HG03439 (cell line): ENCODE data around the gene RPN1.

Experiments used
- ATAC-seq: cut with Tn5 transposase; IDR thresholded peaks from one replicate; pipeline ENCODE4 v1.9.1; 2021; ENCODE audit warnings: mild to moderate bottlenecking, moderate library complexity; ENCODE audit not compliant: unreplicated experiment

The RPN1 gene

DNA sequence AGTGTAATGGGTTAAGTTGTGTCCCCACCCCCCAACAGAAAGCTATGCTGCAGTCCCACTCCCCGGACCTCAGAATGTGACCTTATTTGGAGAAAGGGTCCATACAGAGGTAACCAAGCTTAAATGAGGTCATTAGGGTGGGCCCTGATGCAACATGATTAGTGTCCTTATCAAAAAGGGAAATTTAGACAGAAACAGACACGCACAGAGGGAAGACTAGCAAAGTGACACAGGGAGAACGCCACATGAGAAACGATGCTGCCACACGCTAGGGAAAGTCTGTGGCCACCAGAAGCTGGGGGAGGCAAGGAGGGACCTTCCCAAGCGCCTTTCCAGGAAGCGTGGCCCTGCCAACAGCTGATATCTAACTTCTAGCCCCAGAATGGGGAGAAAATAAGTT lies 65.4 kb downstream of the RPN1 start:
- no peak for ATAC-seq

DNA sequence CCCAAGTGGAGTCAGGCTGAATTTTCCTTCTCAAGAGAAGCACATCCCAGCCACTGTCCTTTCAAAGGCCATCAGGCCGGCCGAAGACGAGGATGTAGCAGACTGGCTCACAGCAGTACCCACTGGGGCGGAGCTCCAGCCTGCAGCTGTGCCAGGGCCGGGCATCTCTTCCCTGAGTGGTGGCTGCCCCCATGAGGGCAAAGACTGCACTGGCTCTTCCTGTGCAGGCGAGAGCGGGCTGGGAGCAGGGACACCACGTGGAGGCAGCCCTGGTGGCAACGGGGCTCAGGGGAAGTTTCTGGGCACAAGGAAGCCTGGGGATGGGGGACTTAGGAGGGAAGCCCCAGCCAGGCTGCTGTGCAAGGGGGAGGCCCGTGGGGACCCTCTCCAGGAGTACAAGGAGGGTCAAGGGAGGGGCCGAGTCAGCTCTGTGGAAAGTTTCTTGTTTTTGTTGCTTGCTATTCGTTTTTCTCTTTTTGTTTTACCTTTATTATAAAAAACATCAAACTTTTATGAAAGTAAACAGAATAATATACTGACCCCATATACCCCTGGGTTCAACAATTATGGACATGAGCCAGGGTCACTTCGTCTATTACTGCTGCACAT lies 66.1 kb downstream of the RPN1 start:
- no peak for ATAC-seq

DNA sequence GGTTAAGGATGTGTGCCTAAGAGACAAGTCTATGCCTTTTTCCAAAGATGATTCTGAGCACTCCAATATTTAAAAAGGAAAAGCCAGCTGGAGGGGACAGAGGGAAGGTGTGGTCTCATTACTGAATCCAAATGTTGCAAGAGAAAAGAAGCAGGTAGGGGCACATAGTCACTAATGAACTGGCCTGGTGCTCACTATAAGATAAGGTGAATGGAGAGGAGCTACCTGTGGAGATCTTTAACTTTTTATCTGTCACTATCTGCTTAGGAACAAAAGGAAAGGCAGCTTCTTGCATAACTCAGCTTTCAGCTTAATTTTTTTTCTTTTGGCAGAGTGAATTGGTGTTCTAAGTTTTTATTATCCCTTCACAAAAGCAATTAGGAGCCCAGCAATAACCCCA lies 69.1 kb downstream of the RPN1 start:
- ATAC-seq = no peak

DNA sequence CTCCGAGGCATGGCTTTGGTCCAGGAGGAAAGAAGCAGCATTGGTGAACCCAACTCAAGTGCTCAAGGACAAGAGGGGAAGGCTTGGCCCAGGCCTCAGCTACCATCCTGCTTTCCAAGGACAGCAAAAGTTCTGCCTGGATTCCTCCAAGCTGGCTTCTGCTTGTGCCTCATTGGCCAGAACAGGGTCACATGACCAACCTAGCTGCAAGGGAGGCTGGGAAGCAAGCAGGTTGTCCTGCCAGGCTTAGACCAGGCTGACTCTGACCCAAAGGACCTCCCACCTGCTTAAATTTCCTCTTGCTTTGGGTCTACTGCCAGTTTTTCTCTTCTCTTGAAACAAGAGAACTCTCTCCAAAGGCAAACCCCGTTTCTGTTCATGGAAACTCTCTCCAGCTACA lies 70.7 kb downstream of the RPN1 start:
- no peak for ATAC-seq

DNA sequence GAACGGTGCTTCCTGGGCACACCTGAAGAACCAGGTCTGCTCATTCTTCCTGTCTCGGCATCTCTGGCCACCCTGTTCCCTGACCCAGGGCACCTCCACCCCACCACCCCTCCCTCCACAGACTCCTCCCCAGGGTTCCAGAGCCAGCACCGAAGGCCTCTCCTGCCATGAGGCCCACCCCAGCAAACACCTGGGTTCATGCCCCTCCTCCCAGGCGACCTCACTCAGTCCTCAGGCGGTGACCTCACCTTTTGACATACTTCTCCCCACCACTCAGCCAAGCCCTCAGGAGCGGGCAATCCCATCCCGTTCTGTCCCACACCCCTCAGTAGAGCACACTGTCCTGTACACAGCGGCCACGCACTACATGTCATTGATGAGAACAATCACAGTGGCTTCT lies 72.3 kb downstream of the RPN1 start:
- ATAC-seq = no peak

DNA sequence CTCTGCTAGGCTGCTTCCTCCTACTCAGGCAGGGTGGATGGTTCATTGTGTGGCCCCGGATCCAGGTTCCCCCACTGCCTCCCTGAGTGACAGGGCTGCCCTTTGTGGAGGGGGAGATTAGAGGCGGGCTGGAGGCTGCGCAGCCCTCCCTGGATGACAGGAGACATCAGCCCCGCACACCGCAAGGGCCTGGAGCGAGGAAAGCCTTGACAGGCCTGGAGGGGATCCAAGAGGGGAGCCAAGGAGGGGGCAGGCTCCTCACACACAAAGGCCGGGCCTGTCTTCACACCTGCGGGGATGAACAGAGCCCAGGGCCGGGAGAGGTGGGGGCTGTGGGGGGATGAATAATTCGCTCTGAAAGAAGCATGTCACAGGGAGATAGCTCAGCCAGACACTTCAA lies 72.9 kb downstream of the RPN1 start:
- ATAC-seq = no peak

DNA sequence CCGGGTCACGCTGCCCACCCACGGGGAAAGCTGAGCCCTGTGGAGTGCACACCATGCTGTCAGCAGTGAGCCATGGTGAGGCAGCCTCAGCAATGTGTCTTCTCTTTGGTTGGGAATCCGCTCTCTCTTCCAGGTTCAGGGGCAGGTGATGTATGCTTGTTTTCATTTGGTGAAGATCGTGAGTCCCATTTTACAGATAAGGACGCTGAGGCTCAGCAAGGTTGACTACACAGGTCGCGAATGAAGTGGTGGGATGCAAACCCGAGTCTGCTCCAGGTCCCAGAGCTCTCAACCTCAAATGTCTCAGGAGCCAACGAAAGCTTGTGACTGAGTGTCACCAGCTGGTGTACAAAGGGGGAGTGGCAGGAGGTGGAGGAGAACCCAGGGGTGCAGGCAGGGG lies 74.3 kb downstream of the RPN1 start:
- no peak for ATAC-seq

DNA sequence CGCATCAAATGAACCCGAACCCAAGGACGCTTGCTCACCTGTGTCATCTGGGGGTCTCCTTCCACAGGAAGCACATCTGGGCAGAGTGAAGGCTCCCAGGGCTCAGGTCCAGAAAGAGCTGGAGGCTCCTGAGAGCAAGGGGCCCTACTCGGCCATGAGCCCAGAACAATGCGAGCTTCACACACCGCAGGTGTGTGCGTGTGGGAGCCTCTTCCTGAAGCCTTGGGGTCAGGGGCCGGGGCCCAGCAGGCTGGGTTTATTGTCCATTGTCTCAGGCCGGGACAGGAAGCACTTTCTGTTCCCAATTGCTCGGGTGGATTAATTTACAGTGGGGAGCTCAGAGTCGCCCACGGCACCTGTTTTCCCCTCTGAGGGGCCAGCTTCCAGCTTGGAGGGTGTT lies 74.8 kb downstream of the RPN1 start:
- no peak for ATAC-seq

DNA sequence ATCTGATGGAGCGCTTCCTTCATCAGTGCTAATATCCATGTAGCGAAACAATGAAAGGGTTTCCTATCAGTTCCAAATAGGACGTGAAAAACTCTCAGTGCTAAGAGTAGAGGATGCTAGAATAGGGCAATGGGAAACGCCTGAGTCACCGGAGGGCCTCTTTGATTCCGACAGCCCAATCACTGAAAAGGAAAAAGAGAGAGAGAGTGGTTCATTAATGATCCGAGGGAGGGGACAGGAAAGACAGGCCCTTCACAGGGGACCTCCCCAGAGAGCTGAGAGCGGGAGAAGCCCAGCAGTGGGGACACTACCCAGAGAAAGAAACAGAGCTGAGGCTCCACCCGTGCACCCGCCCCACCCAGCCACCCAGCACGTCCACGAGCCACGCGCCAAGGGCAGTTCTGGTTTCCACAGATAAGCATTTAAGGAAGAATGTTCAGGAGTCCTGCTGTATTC lies 76.9 kb downstream of the RPN1 start:
- ATAC-seq = no peak

DNA sequence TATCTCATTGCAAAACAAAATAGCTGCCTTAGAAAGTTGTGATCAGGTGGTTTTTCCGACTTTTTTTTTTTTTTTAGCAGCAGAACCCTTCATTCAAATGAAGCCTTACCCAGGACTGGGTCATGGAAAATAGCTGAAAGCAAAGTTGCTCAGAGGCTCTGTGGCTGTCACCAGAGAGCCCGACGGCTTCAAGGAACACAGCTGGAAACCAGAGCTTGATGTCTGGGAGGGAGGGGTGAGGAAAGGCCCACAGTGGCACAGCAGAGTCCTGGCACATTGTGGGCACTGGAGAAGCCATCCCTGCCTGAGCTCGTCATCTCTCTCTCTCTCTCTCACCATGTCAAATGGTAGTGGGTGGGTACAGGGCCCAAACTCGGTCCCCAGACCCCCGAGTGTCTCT lies 77.5 kb downstream of the RPN1 start:
- no peak for ATAC-seq

DNA sequence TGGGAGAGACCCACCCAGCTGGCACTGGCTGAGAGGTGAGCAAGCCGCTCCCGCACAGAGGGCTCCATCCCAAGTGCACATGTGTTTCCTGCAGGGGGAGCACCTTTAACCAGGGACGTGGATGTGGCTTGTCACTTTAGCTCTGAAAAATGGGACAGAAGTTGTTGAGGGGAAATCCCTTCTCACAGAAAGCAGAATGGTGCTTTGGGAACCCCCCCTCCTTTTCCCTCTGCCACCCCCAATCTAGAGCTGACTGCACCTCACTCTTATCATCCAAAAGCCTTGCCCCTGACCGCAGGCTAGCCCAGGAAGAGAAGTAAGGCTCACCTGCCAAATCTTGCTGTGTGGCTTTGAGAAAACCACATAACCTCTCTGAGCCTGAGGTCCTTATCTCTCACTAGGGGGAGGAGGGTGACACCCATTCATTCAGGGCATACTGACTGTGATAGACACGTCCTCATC lies 77.9 kb downstream of the RPN1 start:
- ATAC-seq = no peak

DNA sequence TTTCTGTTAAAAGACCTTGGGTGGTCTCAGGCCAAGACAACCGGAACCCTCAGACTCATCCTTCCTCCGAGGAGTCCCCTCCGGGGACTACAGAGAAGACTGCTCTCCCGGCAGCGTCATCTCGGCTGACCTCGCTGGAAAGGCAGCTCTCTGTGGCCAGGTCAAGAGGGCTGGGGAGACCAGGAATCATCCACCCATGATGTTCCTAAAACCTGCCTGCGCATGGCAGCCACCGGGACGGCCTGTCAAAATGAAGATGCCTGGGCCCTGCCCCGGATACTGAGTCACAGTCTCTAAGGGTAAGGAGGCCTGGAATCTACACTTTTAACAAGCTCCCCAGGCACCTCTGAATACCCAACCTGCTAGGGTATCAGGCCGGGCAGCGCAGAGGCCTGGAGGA lies 78.6 kb downstream of the RPN1 start:
- ATAC-seq = no peak
